Hematopoietic multipotent progenitor cell treated with erythropoietin and hydrocortisone succinate and interleukin-3 and kit ligand, for 17 days (in vitro differentiated cells): ENCODE data around the gene TIMM13.

Source experiments
- DNase-seq: peaks from one replicate; pipeline ENCODE4 v3.0.0-alpha.2; 2015; ENCODE audit warnings: low spot score

Gene TIMM13

GRCh38 chr19:2454962-2455850, 27.8 kb upstream of the TIMM13 start:
- no peak for DNase-seq

- DNase-seq, result no peak
Measured at GRCh38 chr19:2454199-2454961, 27.0 kb upstream of the TIMM13 start.

GRCh38 chr19:2453431-2454025, 26.1 kb upstream of the TIMM13 start:
- no peak for DNase-seq

GRCh38 chr19:2451741-2452140, 24.4 kb upstream of the TIMM13 start:
- DNase-seq, result no peak

GRCh38 chr19:2451138-2451537, 23.8 kb upstream of the TIMM13 start:
- no peak for DNase-seq

- no peak for DNase-seq
Measured at GRCh38 chr19:2449019-2449418, 21.6 kb upstream of the TIMM13 start.

GRCh38 chr19:2446381-2446780, 19.0 kb upstream of the TIMM13 start:
- no peak for DNase-seq

GRCh38 chr19:2444251-2445002, 17.0 kb upstream of the TIMM13 start:
- no peak for DNase-seq

- DNase-seq, result no peak
Measured at GRCh38 chr19:2443785-2444182, 16.4 kb upstream of the TIMM13 start.

GRCh38 chr19:2443116-2443784, 15.9 kb upstream of the TIMM13 start:
- no peak for DNase-seq

GRCh38 chr19:2441096-2441752, 13.8 kb upstream of the TIMM13 start:
- DNase-seq, result no peak

- DNase-seq, result no peak
Measured at GRCh38 chr19:2440515-2440914, 13.1 kb upstream of the TIMM13 start.

GRCh38 chr19:2438178-2438577, 10.8 kb upstream of the TIMM13 start:
- DNase-seq, result no peak

- DNase-seq, result no peak
Measured at GRCh38 chr19:2436926-2437325, 9.5 kb upstream of the TIMM13 start.

GRCh38 chr19:2436384-2436783, 9.0 kb upstream of the TIMM13 start:
- no peak for DNase-seq

- DNase-seq, result no peak
Measured at GRCh38 chr19:2434721-2435265, 7.4 kb upstream of the TIMM13 start.

GRCh38 chr19:2434267-2434666, 6.9 kb upstream of the TIMM13 start:
- DNase-seq, result no peak

GRCh38 chr19:2433854-2434253, 6.5 kb upstream of the TIMM13 start:
- DNase-seq, result no peak

- no peak for DNase-seq
Measured at GRCh38 chr19:2432131-2432848, 4.9 kb upstream of the TIMM13 start.
